Measurements from ENCODE around the gene AGFG1.

Gene AGFG1

DNA sequence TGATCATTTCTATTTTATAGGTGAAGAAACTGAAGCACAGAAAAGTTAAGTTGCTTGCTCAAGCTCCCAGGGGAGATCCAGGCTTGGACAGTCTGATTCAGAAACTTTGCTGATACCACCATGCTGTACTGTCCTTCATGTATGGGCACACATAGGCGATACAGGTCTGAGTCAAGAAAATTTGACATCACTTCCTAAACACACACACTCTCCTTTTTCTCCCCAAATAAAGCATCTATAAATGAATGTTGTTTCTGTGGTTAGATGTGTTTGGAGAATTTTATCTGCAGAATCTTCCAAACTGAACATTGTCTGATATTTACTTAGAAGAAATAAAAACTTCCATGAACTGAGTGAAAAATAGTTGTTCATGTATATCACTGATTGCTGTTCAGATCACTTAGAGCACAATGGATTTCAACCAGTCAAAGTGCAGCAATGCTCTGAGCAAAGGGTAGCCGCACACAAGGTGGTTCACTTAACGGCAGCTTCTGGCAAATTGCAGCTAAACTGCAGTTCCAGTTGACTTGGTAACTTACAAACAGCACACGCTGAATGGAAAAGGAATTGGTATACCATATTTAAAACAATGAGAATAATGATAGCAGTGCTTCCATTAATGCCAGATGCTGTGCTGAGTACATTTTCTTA lies 10.0 kb upstream of the AGFG1 start:
- Histone ChIP-seq H3K4me3 (ENCODE audit: low read depth in 1 of 2, low read length in 2 of 2) (no peak overlapping the region), H3K9ac (ENCODE audit: low read depth, low read length) (no peak overlapping the region), H2AFZ (ENCODE audit: low read depth, low read length) (no peak overlapping the region), H3K4me1 (ENCODE audit: insufficient read depth, low read length) (peaks cover 6% of the 10 kb centered on the region; the same call in 1 of the 2 replicates), H3K27ac (ENCODE audit: low read length) (no peak overlapping the region), H3K4me2 (ENCODE audit: insufficient read depth, low read length) (no peak overlapping the region), H3K79me2 (ENCODE audit: insufficient read depth, low read length) (no peaks in the 10 kb centered on the region), H3K27me3 (ENCODE audit: insufficient read depth, low read length, poor library complexity) (peaks cover 4% of the 10 kb centered on the region), H4K20me1 (ENCODE audit: insufficient read depth, low read length) (no peaks in the 10 kb centered on the region), H3K36me3 (ENCODE audit: insufficient read depth, low read length) (no peaks in the 10 kb centered on the region), H3K9me3 (ENCODE audit: insufficient read depth, low read length, severe bottlenecking) (no peaks in the 10 kb centered on the region)
- no peak for DNase-seq
- ATAC-seq (ENCODE audit: insufficient read depth, low read depth): no peak
- TF ChIP-seq, protein P1, sequence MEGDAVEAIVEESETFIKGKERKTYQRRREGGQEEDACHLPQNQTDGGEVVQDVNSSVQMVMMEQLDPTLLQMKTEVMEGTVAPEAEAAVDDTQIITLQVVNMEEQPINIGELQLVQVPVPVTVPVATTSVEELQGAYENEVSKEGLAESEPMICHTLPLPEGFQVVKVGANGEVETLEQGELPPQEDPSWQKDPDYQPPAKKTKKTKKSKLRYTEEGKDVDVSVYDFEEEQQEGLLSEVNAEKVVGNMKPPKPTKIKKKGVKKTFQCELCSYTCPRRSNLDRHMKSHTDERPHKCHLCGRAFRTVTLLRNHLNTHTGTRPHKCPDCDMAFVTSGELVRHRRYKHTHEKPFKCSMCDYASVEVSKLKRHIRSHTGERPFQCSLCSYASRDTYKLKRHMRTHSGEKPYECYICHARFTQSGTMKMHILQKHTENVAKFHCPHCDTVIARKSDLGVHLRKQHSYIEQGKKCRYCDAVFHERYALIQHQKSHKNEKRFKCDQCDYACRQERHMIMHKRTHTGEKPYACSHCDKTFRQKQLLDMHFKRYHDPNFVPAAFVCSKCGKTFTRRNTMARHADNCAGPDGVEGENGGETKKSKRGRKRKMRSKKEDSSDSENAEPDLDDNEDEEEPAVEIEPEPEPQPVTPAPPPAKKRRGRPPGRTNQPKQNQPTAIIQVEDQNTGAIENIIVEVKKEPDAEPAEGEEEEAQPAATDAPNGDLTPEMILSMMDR (IDR thresholded peaks at IDR 0.05; ENCODE audit: borderline replicate concordance, extremely low read depth, low read length, poor library complexity, severe bottlenecking): no peak
- no peak for TF ChIP-seq EZH2 (IDR thresholded peaks at IDR 0.05; ENCODE audit: borderline replicate concordance, low read depth, low read length, severe bottlenecking)

GRCh38 chr2:227462462-227462951 lies 9.4 kb upstream of the AGFG1 start:
- peaks cover 4% of the 10 kb centered on the region for H3K27me3 ChIP-seq (ENCODE audit: insufficient read depth, low read length, poor library complexity)
- no peak overlapping the region for H3K4me2 ChIP-seq (ENCODE audit: insufficient read depth, low read length)
- no peak for TF ChIP-seq EZH2 (IDR thresholded peaks at IDR 0.05; ENCODE audit: borderline replicate concordance, low read depth, low read length, severe bottlenecking)
- TF ChIP-seq, protein P1 (IDR thresholded peaks at IDR 0.05; ENCODE audit: borderline replicate concordance, extremely low read depth, low read length, poor library complexity, severe bottlenecking): no peak
- DNase-seq: no peak
- no peaks in the 10 kb centered on the region for H3K79me2 ChIP-seq (ENCODE audit: insufficient read depth, low read length)
- H3K9me3 ChIP-seq (ENCODE audit: insufficient read depth, low read length, severe bottlenecking): no peaks in the 10 kb centered on the region
- H3K9ac ChIP-seq (ENCODE audit: low read depth, low read length): no peak overlapping the region
- no peaks in the 10 kb centered on the region for H4K20me1 ChIP-seq (ENCODE audit: insufficient read depth, low read length)
- H3K27ac ChIP-seq (ENCODE audit: low read length): no peak overlapping the region
- peaks cover 6% of the 10 kb centered on the region; the same call in 1 of the 2 replicates for H3K4me1 ChIP-seq (ENCODE audit: insufficient read depth, low read length)
- no peak overlapping the region for H2AFZ ChIP-seq (ENCODE audit: low read depth, low read length)
- H3K36me3 ChIP-seq (ENCODE audit: insufficient read depth, low read length): no peaks in the 10 kb centered on the region
- no peak overlapping the region for H3K4me3 ChIP-seq (ENCODE audit: low read depth in 1 of 2, low read length in 2 of 2)
- no peak for ATAC-seq (ENCODE audit: insufficient read depth, low read depth)

DNA sequence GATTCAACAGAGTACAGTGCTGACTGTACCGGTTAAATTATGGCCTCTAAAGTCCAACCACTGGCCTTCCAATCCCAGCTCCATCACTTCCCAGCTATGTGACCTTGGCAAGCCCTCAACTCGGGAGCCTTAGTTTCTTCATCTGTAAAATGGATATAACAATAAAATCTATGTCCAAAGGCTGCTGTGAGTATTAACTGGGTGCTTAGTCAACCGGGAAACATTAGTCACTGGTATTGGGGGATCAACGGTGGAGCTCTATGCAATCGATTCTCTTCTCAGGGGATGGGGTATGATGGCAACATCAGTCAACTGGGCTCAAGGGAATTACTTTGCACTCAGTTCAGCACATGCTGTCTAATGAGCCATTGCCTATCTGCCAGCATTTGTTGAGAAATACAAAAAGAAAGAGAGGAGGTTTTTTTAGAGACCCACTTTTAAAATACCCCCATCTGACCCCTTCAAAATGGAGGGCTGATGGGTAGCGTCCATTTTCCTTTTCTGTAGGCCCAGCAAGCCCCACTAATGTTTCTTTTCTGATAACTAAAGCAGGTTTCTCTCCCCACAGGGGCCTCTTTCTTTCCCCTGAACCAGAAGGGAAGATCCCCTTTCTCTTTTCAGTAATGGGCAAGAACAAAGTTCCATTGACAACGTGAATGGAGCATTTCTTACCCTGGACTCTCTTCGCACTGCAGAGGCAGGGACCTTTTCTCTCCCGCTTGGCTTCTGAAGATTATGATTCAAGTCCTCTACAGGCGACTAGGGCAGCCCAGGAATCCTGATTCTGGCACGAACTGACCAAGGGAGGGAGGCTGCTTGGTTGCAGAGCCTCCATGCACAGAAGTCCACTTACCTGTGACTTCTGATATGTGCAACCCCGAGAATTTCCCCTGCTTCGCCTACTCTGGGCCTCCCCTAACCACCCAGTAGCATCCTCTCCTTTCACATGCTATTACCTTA lies 8.7 kb upstream of the AGFG1 start:
- DNase-seq (no peak), ATAC-seq (ENCODE audit: insufficient read depth, low read depth) (no peak)
- Histone ChIP-seq H3K4me3 (ENCODE audit: low read depth in 1 of 2, low read length in 2 of 2) (no peak overlapping the region), H3K9me3 (ENCODE audit: insufficient read depth, low read length, severe bottlenecking) (no peaks in the 10 kb centered on the region), H3K4me1 (ENCODE audit: insufficient read depth, low read length) (peaks cover 6% of the 10 kb centered on the region; the same call in 1 of the 2 replicates), H4K20me1 (ENCODE audit: insufficient read depth, low read length) (no peaks in the 10 kb centered on the region), H3K79me2 (ENCODE audit: insufficient read depth, low read length) (no peaks in the 10 kb centered on the region), H3K9ac (ENCODE audit: low read depth, low read length) (no peak overlapping the region), H3K4me2 (ENCODE audit: insufficient read depth, low read length) (no peak overlapping the region), H3K36me3 (ENCODE audit: insufficient read depth, low read length) (no peaks in the 10 kb centered on the region), H3K27me3 (ENCODE audit: insufficient read depth, low read length, poor library complexity) (peaks cover 4% of the 10 kb centered on the region), H2AFZ (ENCODE audit: low read depth, low read length) (no peak overlapping the region), H3K27ac (ENCODE audit: low read length) (no peak overlapping the region)
- TF ChIP-seq, protein P1 (IDR thresholded peaks at IDR 0.05; ENCODE audit: borderline replicate concordance, extremely low read depth, low read length, poor library complexity, severe bottlenecking): no peak
- no peak for TF ChIP-seq EZH2 (IDR thresholded peaks at IDR 0.05; ENCODE audit: borderline replicate concordance, low read depth, low read length, severe bottlenecking)
